Pons (tissue), 1 donor: ENCODE measurements around the gene SLC6A16.
"Not testable (repeated sequence)": the region's sequence is repeated elsewhere in the genome, so short reads cannot be mapped to it uniquely, and the experiment has no call there.

Source experiments
- DNase-seq: peaks from one replicate; pipeline ENCODE4 v3.0.0-alpha.2; 2016; ENCODE audit warnings: low spot score

Gene SLC6A16

DNA sequence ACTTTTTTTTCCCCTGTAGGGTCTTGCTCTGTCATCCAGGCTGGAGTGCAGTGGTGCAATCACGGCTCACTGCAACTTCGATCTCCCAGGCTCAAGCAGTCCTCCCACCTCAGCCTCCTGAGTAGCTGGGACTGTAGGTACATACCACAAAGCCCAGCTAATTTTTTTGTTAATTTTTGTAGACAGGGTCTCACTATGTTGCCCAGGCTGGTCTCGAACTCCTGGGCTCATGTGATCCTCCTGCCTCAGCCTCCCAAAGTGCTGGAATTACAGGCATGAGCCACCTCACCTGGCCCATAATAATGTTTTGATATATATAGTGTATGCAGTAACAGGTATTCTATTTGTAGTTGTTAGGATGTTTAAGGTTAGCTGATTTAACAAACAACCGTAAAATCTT, 6.2 kb upstream of the SLC6A16 start:
- not testable (repeated sequence) for DNase-seq

DNA sequence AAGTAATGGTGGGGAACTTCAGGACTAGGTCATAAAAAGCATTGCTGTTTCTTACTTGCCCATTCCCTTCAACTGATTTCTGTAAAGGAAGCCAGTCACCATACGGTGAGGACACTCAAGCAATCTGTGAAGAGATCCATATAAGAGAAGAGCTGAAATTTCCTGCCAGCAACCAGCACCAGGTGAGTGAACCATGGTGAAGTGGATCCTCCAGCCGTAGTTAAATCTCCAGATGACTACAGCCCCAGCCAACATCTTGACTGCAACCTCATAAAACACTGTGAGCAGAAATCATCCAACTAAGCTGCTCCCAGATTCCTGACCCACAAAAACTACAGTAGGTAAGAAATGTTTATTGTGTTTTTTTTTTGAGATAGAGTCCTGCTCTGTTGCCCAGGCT, 3.8 kb upstream of the SLC6A16 start:
- no peak for DNase-seq

DNA sequence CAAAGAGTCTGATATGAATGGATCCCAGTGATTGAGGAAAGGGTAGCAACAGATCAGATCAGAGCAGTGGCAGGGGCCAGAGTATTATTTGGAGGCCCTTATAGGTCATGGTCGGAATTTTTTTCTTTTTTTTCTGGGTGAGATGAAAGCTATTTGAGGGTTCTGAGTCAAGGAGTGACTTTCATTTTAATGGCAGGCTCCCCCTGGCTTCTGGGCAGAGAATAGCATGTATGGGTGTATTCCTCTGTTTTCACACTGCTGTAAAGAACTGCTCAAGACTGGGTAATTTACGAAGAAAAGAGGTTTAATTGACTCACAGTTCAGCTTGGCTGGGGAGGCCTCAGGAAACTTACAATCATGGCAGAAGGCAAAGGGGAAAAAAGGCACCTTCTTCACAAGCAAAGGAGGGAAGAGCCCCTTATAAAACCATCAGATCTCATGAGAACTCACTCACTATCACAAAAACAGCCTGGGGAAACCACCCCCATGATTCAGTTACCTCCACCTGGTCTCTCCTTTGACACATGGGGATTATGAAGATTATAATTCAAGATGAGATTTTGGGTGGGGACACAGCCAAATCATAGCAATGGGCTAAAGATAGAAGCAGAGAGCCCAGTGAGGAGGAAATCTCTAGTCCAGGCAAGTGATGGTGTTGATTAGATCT, 3.0 kb upstream of the SLC6A16 start:
- DNase-seq = no peak

GRCh38 chr19:49326165-49326704, 1.2 kb upstream of the SLC6A16 start:
- DNase-seq = no peak

- DNase-seq = not testable (repeated sequence)
Measured at GRCh38 chr19:49325756-49326155, 765 bp upstream of the SLC6A16 start.

DNA sequence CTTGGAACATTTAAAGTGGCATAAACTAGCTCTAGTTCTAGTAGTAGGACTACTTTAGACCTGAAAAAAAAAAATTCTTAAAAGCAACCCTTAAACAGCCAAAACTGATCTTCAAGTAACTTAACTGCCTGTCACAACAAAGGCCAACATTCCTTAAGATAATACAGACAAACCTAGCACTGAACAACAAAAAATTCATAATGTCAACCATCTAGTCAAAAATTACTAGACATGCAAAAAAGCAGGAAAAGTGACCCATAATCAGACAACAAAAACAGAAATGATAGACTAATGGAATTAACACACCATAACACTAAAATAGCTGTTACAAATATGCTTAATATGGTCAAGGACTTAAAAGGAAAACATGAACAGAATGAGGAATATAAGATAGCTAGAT, 6.7 kb downstream of the SLC6A16 start:
- no peak for DNase-seq

DNA sequence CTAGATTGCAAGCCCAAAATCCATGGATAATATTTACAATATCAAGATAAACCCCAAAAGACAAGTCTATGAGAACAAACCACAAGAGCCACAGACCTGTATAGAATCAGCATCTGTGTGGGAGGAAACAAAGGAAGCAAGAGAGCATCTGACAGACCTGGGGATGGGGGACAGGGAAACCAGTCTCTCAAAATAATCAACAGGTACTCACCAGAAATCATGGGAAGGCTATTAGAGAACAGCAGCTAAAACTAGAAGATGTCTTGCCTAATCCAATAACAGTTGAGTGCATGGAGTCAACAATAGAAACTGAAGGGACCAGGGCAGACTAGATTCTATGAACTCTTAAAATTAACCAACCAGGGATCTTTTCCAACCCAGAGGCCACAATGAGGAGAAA, 8.7 kb downstream of the SLC6A16 start:
- no peak for DNase-seq

- no peak for DNase-seq
Measured at GRCh38 chr19:49315111-49315510, 9.9 kb downstream of the SLC6A16 start.

GRCh38 chr19:49309087-49309486, 15.9 kb downstream of the SLC6A16 start:
- DNase-seq = no peak

- DNase-seq = not testable (repeated sequence)
Measured at GRCh38 chr19:49306734-49307133, 18.3 kb downstream of the SLC6A16 start.

DNA sequence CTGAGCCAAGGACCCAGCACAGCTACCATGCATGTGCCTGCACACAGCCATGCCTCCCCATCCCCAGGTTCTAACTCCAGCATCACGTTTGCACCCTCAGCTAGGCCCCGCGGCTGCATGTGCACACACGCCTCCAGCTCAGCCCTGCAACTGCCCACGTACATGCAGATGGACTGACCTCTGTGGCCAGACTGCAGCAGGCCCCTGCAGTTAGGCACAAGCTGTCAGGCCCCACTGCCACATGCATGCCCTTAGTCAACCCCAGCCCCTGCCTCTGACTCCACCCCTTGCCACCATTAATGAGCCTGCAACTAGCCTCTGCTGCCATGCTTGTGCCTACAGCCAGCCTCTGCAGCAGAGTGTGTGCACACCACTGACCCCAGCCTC, 23.1 kb downstream of the SLC6A16 start:
- DNase-seq = no peak

DNA sequence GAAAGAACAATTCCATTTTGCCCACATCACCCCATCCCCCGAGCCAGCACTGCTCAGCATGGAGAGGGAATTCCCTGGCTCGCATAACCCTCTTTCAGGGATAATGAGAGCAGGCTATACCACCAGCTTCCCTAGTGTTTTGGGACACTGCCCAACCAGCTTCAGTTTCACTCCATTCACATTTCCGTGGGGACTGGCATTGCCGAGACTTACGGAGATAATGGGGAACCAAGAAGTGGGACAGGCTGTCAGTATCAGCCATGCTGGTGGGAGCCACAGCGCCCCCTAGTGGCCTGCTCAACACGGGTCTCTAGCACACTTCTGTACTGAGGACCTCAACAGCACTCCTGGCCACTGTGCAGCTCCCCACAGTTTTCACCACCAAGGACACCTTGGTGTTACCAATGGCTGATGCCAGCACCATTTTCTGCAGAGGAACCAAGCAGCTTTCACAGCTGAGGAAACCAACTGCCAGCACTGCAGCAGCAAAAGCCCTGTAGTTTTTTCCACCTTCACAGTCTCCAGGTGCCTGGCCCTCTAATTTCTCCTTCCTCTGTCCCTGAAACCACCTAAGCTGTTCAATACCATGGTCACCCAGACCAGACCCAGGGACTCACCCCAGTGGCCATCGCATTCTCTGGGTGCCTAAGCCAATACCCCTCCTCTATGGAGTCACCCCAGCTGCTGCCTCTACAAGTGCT, 23.7 kb downstream of the SLC6A16 start:
- DNase-seq = peak; percentile 54

DNA sequence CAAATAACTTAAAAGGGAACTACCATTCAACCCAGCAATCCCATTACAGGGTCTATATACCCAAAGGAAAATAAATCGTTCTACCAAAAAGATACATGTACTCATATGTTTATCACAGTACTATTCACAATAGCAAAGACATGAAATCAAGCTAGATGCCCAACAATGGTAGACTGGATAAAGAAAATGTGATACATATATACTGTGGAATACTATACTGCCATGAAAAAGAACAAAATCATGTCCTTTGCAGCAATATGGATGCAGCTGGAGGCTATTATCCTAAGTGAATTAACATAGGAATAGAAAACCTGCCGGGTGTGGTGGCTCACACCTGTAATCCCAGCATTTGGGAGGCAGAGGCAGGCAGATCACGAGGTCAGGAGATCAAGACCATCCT, 26.3 kb downstream of the SLC6A16 start:
- not testable (repeated sequence) for DNase-seq

GRCh38 chr19:49297403-49297802, 27.6 kb downstream of the SLC6A16 start:
- DNase-seq = no peak

- DNase-seq = no peak
Measured at GRCh38 chr19:49295208-49295880, 29.6 kb downstream of the SLC6A16 start.

DNA sequence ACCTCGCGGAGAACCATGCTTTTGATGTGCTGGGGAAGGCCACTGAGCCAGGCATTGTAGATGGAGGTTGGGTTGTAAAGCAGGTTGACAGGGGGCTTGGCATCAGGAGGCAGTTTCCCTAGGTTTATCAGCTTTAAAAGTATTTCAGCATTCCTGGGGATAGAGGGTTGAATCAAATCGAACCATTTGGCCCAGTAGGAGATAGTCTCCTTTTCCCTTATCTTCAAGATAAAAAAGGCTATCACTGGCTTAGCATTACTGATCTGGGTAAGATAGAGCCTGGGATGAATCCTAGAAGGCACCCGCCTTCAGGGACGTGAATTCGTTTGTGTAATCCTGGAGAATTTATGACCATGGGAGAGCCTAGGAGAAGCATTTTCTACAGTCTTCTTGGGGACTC, 30.6 kb downstream of the SLC6A16 start:
- DNase-seq = no peak

DNA sequence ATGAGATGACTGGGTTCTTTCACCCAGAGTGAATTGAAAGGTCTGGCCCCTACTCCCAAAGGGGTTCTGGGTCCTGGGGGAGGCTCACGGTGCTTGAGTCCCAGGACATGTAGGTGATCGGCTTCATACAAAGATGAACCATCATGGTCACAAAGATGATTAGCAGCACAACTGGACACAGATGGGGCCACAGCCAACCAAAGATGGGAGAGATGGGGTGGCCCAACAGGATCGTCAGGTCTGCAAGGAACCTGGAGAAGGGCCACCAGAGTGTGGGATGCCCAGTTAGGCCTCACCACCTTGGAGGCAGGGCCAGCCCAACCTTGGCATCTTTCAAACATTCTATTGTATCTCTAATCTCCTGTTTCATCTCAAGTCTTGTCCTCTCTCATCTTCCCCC, 34.5 kb downstream of the SLC6A16 start:
- DNase-seq = no peak

DNA sequence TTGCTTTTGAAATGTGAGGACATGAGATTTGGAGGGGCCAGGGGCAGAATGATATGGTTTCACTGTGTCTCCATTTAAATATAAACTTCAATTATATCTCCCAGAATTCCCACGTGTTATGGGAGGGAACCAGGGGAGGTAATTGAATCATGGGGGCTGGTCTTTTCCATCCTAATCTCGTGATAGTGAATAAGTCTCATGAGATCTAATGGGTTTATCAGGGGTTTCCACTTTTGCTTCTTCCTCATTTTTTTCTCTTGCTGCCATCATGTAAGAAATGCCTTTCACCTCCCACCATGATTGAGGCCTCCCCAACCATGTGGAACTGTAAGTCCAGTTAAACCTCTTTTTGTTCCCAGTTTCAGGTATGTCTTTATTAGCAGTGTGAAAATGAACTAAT, 35.7 kb downstream of the SLC6A16 start:
- not testable (repeated sequence) for DNase-seq

DNA sequence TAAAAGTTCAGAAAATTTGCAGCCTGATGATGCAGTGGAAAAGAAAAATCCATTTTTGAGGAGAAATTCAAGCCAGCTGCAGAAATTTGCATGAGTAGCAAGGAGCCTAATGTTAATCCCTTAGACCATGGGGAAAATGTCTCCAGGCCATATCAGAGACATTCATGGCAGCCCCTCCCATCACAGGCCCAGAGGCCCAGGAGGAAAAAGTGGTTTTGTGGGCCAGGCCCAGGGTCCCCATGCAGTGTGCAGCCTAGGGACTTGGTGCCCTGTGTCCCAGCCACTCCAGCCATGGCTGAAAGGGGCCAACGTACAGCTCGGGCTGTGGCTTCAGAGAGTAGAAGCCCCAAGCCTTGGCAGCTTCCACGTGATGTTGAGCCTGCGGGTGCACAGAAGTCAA, 36.8 kb downstream of the SLC6A16 start:
- not testable (repeated sequence) for DNase-seq

DNA sequence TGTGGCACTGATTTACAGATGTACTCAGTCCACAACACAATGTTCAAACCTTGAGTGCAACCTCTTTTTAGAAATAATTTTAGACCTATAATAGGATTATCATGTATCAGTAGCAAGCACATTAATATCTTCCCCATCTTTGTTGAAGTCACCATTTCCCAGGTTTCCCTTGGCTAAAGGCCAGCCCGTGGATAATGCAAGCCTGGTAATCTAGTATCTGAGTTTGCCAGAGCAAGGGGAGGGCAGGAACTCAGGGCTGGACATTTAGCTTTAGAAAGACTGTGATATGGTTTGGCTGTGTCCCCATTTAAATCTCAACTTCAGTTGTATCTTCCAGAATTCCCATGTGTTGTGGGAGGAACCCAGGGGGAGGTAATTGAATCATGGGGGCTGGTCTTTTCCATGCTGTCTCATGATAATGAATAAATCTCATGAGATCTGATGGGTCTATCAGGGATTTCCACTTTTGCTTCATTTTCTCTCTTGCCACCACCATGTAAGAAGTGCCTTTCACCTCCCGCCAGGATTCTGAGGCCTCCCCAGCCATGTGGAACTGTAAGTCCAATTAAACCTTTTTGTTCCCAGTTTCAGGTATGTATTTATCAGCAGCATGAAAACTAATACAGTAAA, 37.7 kb downstream of the SLC6A16 start:
- no peak for DNase-seq

GRCh38 chr19:49282184-49282583, 42.8 kb downstream of the SLC6A16 start:
- no peak for DNase-seq

DNA sequence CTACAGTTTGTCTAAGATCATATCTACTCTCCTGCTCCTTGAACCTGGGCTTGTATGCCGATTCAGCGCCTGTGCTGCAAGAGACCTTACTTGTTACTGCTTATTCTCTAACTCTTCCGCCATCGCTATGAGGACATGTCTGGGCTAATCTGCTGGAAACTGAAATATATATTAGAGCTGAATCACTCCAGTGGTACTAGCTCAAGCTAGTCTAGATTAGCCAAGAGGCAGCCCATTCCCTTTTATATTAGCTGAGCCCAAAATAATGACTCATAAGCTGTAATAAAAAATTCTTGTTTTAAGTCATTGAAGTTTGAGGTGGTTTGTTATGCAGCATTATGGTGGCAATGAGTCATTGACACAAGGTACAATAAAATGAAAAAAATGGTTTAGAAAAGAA, 52.8 kb downstream of the SLC6A16 start:
- no peak for DNase-seq
